Prostate gland (tissue), 2 donors: Measurements from ENCODE around the gene FBLIM1. TPM values are rescaled to one million over a fixed set of nuclear protein-coding genes. Genes with fewer than 3 reads are reported as not detected.

Source experiments
- DNase-seq: peaks from one replicate; pipeline ENCODE4 v3.0.0-alpha.2; 2019; ENCODE audit warnings: low spot score
- H3K27ac ChIP-seq, 2 donors: fragments of 200-600 bp; sonication (generic); 2 replicates each; pipeline ENCODE4 v1.5.1; 2017 to 2019
- H3K27me3 ChIP-seq: fragments of 200-600 bp; sonication (generic); replicated peaks from 2 replicates; pipeline ENCODE4 v1.5.1; 2019; ENCODE audit not compliant: insufficient read depth
- H3K36me3 ChIP-seq, 2 donors: fragments of 200-600 bp; sonication (generic); 1 replicate in 1 of 2; 2 replicates in 1 of 2; pipeline versions ENCODE4 v1.5.1 to v1.8.1; 2017 to 2019
- H3K4me1 ChIP-seq: fragments of 200-600 bp; sonication (generic); replicated peaks from 2 replicates; pipeline ENCODE4 v1.5.1; 2019
- H3K4me3 ChIP-seq, 2 donors: fragments of 200-600 bp; sonication (generic); 2 replicates each; pipeline ENCODE4 v1.5.1; 2017 to 2019
- H3K9me3 ChIP-seq: fragments of 200-600 bp; sonication (generic); 2 replicates; pipeline ENCODE4 v1.5.1; 2017
- CTCF ChIP-seq, 4 experiments: fragments of 200-600 bp in 2 of 4; fragments of 450-650 bp in 2 of 4; sonication (generic) in 2 of 4; IDR thresholded peaks; 1 replicate in 3 of 4; 2 replicates in 1 of 4; pipeline ENCODE4 v1.5.1; 2016 to 2019; ENCODE audit warnings: antibody characterized with exemption in 4 of 4, mild to moderate bottlenecking in 2 of 4, moderate library complexity in 2 of 4
- POLR2A ChIP-seq: fragments of 450-650 bp; IDR thresholded peaks from one replicate; pipeline ENCODE4 v1.6.1; 2016; ENCODE audit warnings: antibody characterized with exemption, mild to moderate bottlenecking
- POLR2AphosphoS5 ChIP-seq: sonication (generic); formaldehyde crosslinking; IDR thresholded peaks from one replicate; pipeline ENCODE4 v1.6.1; 2017; ENCODE audit warnings: antibody characterized with exemption
- WGBS: methylation state at CpG from one replicate; pipeline ENCODE4 v1.1.5; 2018; 5-methylcytosine and 5-hydroxymethylcytosine counted together
- intact Hi-C: fragments of 100-400 bp; cut with DNase I; formaldehyde crosslinking; loops from one replicate; pipeline ENCODE4 v1.14.2; 2022
- total RNA-seq, 2 donors: library from RNA; depleted of rRNA; stranded (reverse); fragments of >200 nt; gene quantifications; one replicate each; pipeline ENCODE4 v1.1.0, GENCODE V29; 2016

The FBLIM1 gene
- total RNA-seq, 2 donors from 2014 or later: 33.1 to 111 TPM

GRCh38 chr1:15730423-15730822, 28.2 kb upstream of the FBLIM1 start:
- no peak for DNase-seq
- Histone ChIP-seq H3K4me1 (no peaks in the 10 kb centered on the region), H3K9me3 (no peaks in the 10 kb centered on the region), H3K36me3 (peaks cover 0 to 39% of the 10 kb centered on the region in 2 donors), H3K27ac (no peak overlapping the region), H3K27me3 (no peaks in the 10 kb centered on the region), H3K4me3 (no peak overlapping the region)
- WGBS: 92% methylated on average over 11 of the region's 16 CpGs
- intact Hi-C loops: no loop called here
- no peak for TF ChIP-seq POLR2A
- no peak for TF ChIP-seq CTCF (IDR thresholded peaks at IDR 0.05)
- TF ChIP-seq POLR2AphosphoS5: no peak

- no peak overlapping the region for H3K27ac ChIP-seq
- intact Hi-C loops: no loop called here
Observed at GRCh38 chr1:15730936-15731335, 27.7 kb upstream of the FBLIM1 start.

GRCh38 chr1:15731735-15732685, 26.6 kb upstream of the FBLIM1 start:
- no peak for DNase-seq
- H3K36me3 ChIP-seq: peaks cover 0 to 29% of the 10 kb centered on the region in 2 donors
- H3K4me1 ChIP-seq: peaks cover 6% of the 10 kb centered on the region

More at GRCh38 chr1:15730936-15731335, 27.7 kb upstream of the FBLIM1 start:
- H3K4me3 ChIP-seq: no peak overlapping the region
- H3K36me3 ChIP-seq: peaks cover 0 to 34% of the 10 kb centered on the region in 2 donors
- H3K27me3 ChIP-seq: no peaks in the 10 kb centered on the region
- no peak for DNase-seq
- WGBS: 95% methylated on average over 16 of the region's 16 CpGs
- no peak for TF ChIP-seq CTCF (IDR thresholded peaks at IDR 0.05)
- TF ChIP-seq POLR2A: no peak
- no peak for TF ChIP-seq POLR2AphosphoS5
- peaks cover 2% of the 10 kb centered on the region for H3K4me1 ChIP-seq
- no peaks in the 10 kb centered on the region for H3K9me3 ChIP-seq

GRCh38 chr1:15732686-15733081, 25.9 kb upstream of the FBLIM1 start:
- 76% methylated on average over 7 of the region's 7 CpGs for WGBS
- H3K27me3 ChIP-seq: no peaks in the 10 kb centered on the region
- TF ChIP-seq CTCF (IDR thresholded peaks at IDR 0.05) (no peak), POLR2A (no peak), POLR2AphosphoS5 (no peak)
- H3K4me1 ChIP-seq: peaks cover 6% of the 10 kb centered on the region
- intact Hi-C loops: no loop called here
- no peak for DNase-seq
- peaks cover 0 to 22% of the 10 kb centered on the region in 2 donors for H3K36me3 ChIP-seq
- no peak overlapping the region for H3K27ac ChIP-seq
- no peak overlapping the region for H3K4me3 ChIP-seq
- no peaks in the 10 kb centered on the region for H3K9me3 ChIP-seq

More at GRCh38 chr1:15731735-15732685, 26.6 kb upstream of the FBLIM1 start:
- no peak for TF ChIP-seq POLR2A
- TF ChIP-seq CTCF (IDR thresholded peaks at IDR 0.05): no peak
- TF ChIP-seq POLR2AphosphoS5: no peak
- intact Hi-C loops: no loop called here
- Histone ChIP-seq H3K4me3 (no peak overlapping the region), H3K9me3 (no peaks in the 10 kb centered on the region), H3K27me3 (no peaks in the 10 kb centered on the region), H3K27ac (no peak overlapping the region)
- WGBS: 92% methylated on average over 39 of the region's 39 CpGs
